H1 (cell line): ENCODE data around the gene PLD6. TPM values are rescaled to one million over a fixed set of nuclear protein-coding genes. Genes with fewer than 3 reads are reported as not detected.

Experiments used
- CREB1 ChIP-seq: IDR thresholded peaks from 2 replicates; pipeline ENCODE4 v1.6.1; 2012; ENCODE audit warnings: inconsistent platforms
- FOSL1 ChIP-seq: IDR thresholded peaks from 2 replicates; pipeline ENCODE4 v1.6.1; 2011; ENCODE audit warnings: mild to moderate bottlenecking, low read depth, low read length, moderate library complexity; ENCODE audit not compliant: insufficient read depth
- KDM5A ChIP-seq: fragments of 200-600 bp; IDR thresholded peaks from 2 replicates; pipeline ENCODE4 v1.7.1; 2012; ENCODE audit warnings: mild to moderate bottlenecking, low read length, inconsistent platforms, mixed read lengths
- SP2 ChIP-seq: IDR thresholded peaks from 2 replicates; pipeline ENCODE4 v1.6.1; 2012; ENCODE audit warnings: mild to moderate bottlenecking, low read length, inconsistent platforms
- polyA plus RNA-seq, 7 experiments: library from polyadenylated mRNA; depleted of rRNA in 3 of 7; stranded (reverse) in 5 of 7; unstranded in 2 of 7; fragments of >200 nt in 5 of 7; fragments of 200-250 nt in 2 of 7; gene quantifications; 1 replicate in 5 of 7; 2 replicates in 1 of 7; 4 replicates in 1 of 7; pipeline versions ENCODE4 v1.2.1 to v1.2.3, GENCODE V29; 2011 to 2013; ENCODE audit warnings: missing spikeins in 2 of 7, mixed read lengths in 2 of 7
- total RNA-seq: library from RNA; stranded (reverse); fragmentation: NEBNext Ultra II Directional; extraction: Animal tissue kit (Norgen Biotek cat#: 25700); gene quantifications from 2 replicates; pipeline ENCODE4 v1.2.1, GENCODE V29; 2021
- TF ChIP-seq, protein P1 (sequence below): fragments of 300-600 bp; sonication (generic); IDR thresholded peaks from 2 replicates; pipeline ENCODE4 v1.7.1; 2012; ENCODE audit warnings: low read length, moderate library complexity, mild to moderate bottlenecking, inconsistent platforms; ENCODE audit not compliant: insufficient replicate concordance

PLD6 gene
- total and polyA plus RNA-seq, 2 of the 8 experiments (the other 6 are each of a cell fraction or from before 2014, with no cell fraction given) = 0.20 to 0.22 TPM

DNA sequence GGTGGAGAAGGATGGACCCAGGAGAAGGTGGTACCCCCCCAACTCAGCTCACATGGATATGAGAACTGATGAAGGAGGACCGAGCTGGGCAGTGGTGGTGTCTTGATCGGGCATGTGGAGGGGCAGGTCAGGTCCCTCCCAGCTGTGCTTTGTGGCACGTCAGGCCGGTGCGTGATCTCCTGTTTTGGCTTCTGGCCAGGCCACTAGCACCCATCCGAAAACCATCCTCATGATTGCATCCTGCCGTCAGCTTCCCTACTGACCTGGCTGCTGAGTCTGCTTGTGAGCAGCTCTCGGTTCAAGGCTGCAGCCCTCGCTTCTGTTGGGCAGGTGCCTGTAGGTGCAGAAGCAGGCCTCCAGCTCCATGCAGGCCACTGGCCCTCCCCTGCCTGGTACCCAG is 53.1 kb downstream of the PLD6 start (continued):
- TF ChIP-seq, protein P1, sequence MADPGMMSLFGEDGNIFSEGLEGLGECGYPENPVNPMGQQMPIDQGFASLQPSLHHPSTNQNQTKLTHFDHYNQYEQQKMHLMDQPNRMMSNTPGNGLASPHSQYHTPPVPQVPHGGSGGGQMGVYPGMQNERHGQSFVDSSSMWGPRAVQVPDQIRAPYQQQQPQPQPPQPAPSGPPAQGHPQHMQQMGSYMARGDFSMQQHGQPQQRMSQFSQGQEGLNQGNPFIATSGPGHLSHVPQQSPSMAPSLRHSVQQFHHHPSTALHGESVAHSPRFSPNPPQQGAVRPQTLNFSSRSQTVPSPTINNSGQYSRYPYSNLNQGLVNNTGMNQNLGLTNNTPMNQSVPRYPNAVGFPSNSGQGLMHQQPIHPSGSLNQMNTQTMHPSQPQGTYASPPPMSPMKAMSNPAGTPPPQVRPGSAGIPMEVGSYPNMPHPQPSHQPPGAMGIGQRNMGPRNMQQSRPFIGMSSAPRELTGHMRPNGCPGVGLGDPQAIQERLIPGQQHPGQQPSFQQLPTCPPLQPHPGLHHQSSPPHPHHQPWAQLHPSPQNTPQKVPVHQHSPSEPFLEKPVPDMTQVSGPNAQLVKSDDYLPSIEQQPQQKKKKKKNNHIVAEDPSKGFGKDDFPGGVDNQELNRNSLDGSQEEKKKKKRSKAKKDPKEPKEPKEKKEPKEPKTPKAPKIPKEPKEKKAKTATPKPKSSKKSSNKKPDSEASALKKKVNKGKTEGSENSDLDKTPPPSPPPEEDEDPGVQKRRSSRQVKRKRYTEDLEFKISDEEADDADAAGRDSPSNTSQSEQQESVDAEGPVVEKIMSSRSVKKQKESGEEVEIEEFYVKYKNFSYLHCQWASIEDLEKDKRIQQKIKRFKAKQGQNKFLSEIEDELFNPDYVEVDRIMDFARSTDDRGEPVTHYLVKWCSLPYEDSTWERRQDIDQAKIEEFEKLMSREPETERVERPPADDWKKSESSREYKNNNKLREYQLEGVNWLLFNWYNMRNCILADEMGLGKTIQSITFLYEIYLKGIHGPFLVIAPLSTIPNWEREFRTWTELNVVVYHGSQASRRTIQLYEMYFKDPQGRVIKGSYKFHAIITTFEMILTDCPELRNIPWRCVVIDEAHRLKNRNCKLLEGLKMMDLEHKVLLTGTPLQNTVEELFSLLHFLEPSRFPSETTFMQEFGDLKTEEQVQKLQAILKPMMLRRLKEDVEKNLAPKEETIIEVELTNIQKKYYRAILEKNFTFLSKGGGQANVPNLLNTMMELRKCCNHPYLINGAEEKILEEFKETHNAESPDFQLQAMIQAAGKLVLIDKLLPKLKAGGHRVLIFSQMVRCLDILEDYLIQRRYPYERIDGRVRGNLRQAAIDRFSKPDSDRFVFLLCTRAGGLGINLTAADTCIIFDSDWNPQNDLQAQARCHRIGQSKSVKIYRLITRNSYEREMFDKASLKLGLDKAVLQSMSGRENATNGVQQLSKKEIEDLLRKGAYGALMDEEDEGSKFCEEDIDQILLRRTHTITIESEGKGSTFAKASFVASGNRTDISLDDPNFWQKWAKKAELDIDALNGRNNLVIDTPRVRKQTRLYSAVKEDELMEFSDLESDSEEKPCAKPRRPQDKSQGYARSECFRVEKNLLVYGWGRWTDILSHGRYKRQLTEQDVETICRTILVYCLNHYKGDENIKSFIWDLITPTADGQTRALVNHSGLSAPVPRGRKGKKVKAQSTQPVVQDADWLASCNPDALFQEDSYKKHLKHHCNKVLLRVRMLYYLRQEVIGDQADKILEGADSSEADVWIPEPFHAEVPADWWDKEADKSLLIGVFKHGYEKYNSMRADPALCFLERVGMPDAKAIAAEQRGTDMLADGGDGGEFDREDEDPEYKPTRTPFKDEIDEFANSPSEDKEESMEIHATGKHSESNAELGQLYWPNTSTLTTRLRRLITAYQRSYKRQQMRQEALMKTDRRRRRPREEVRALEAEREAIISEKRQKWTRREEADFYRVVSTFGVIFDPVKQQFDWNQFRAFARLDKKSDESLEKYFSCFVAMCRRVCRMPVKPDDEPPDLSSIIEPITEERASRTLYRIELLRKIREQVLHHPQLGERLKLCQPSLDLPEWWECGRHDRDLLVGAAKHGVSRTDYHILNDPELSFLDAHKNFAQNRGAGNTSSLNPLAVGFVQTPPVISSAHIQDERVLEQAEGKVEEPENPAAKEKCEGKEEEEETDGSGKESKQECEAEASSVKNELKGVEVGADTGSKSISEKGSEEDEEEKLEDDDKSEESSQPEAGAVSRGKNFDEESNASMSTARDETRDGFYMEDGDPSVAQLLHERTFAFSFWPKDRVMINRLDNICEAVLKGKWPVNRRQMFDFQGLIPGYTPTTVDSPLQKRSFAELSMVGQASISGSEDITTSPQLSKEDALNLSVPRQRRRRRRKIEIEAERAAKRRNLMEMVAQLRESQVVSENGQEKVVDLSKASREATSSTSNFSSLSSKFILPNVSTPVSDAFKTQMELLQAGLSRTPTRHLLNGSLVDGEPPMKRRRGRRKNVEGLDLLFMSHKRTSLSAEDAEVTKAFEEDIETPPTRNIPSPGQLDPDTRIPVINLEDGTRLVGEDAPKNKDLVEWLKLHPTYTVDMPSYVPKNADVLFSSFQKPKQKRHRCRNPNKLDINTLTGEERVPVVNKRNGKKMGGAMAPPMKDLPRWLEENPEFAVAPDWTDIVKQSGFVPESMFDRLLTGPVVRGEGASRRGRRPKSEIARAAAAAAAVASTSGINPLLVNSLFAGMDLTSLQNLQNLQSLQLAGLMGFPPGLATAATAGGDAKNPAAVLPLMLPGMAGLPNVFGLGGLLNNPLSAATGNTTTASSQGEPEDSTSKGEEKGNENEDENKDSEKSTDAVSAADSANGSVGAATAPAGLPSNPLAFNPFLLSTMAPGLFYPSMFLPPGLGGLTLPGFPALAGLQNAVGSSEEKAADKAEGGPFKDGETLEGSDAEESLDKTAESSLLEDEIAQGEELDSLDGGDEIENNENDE = no peak
- no peak for TF ChIP-seq KDM5A
- no peak for TF ChIP-seq CREB1
- TF ChIP-seq FOSL1 = no peak
- no peak for TF ChIP-seq SP2
- TF ChIP-seq, all 59 proteins: peak for 0
